ENCODE measurements around the gene RAB33A.

RAB33A gene

GRCh38 chrX:130171446-130172126 lies at the start of gene RAB33A:
RAB33A (plus strand) TSS chrX:130171962; CDS start chrX:130172063, 101 bp downstream.
- TF ChIP-seq CTCF (IDR thresholded peaks at IDR 0.05; ENCODE audit: insufficient read depth, low read length, missing control alignments), result no peak
- ChIA-PET POLR2A (interaction anchor here (0.6 to 1.1 kb wide), 2 partner anchors 17 to 51 kb away, joined by 3 to 4 read pairs; no protein-coding TSS in a partner anchor), CTCF (interaction anchor here (1.3 kb wide), 1 partner anchor 20 kb away, joined by 4 read pairs; no protein-coding TSS in a partner anchor)
- H3K4me3 ChIP-seq (ENCODE audit: low read depth, low read length), result peak within 1 kb of the TSS; percentile 53
- no peak for DNase-seq (ENCODE audit: low read depth, low spot score)

GRCh38 chrX:130124577-130124976 lies 47.2 kb upstream of the RAB33A start:
- DNase-seq (ENCODE audit: low read depth, low spot score), result no peak
- ChIA-PET POLR2A (no interaction called here), CTCF (no interaction called here)
- no peak for TF ChIP-seq CTCF (IDR thresholded peaks at IDR 0.05; ENCODE audit: insufficient read depth, low read length, missing control alignments)
- H3K4me3 ChIP-seq (ENCODE audit: low read depth, low read length), result no peak overlapping the region

- no peak overlapping the region for H3K4me3 ChIP-seq (ENCODE audit: low read depth, low read length)
- POLR2A ChIA-PET, result no interaction called here
- DNase-seq (ENCODE audit: low read depth, low spot score), result no peak
- no peak for TF ChIP-seq CTCF (IDR thresholded peaks at IDR 0.05; ENCODE audit: insufficient read depth, low read length, missing control alignments)
- CTCF ChIA-PET, result interaction anchor here (0.6 kb wide), 1 partner anchor 47 kb away, joined by 3 read pairs; no protein-coding TSS in a partner anchor
These were observed 46.5 kb upstream of the RAB33A start for GRCh38 chrX:130125091-130125874.

- no peak for TF ChIP-seq CTCF (IDR thresholded peaks at IDR 0.05; ENCODE audit: insufficient read depth, low read length, missing control alignments)
- no peak overlapping the region for H3K4me3 ChIP-seq (ENCODE audit: low read depth, low read length)
- POLR2A ChIA-PET, result no interaction called here
- no peak for DNase-seq (ENCODE audit: low read depth, low spot score)
- CTCF ChIA-PET, result interaction anchor here (0.8 kb wide), 1 partner anchor 10 kb away, joined by 3 read pairs; no protein-coding TSS in a partner anchor
These were observed 40.8 kb upstream of the RAB33A start for GRCh38 chrX:130130990-130131389.

- H3K4me3 ChIP-seq (ENCODE audit: low read depth, low read length), result no peak overlapping the region
- ChIA-PET POLR2A (no interaction called here), CTCF (interaction anchor here (1.1 kb wide), 1 partner anchor 57 kb away, joined by 3 read pairs; no protein-coding TSS in a partner anchor)
- DNase-seq (ENCODE audit: low read depth, low spot score), result no peak
- no peak for TF ChIP-seq CTCF (IDR thresholded peaks at IDR 0.05; ENCODE audit: insufficient read depth, low read length, missing control alignments)
These were observed 35.3 kb upstream of the RAB33A start for GRCh38 chrX:130136496-130136895.

- POLR2A ChIA-PET, result no interaction called here
- CTCF ChIA-PET, result no interaction called here
- H3K4me3 ChIP-seq (ENCODE audit: low read depth, low read length), result no peak overlapping the region
- no peak for TF ChIP-seq CTCF (IDR thresholded peaks at IDR 0.05; ENCODE audit: insufficient read depth, low read length, missing control alignments)
- DNase-seq (ENCODE audit: low read depth, low spot score), result no peak
These were observed 34.8 kb upstream of the RAB33A start for GRCh38 chrX:130136961-130137360.

Data from AG04449 (cell line).